Endothelial cell of umbilical vein (primary cell): ENCODE results near the gene ADAMTSL2. TPM values are rescaled to one million over a fixed set of nuclear protein-coding genes. Genes with fewer than 3 reads are reported as not detected.

Experiments used
- BruUV-seq: library from RNA; stranded (reverse); fragments of 400-500 nt; replicated peaks from 2 replicates; lab custom pipeline; 2021; lab: Mats Ljungman, UMichigan
- CTCF ChIA-PET: fragments of 300-600, 350-600 bp; sonication (Branson Sonifier 250); formaldehyde crosslinking; loops from one replicate; lab custom pipeline; 2021; ENCODE audit warnings: antibody characterized with exemption, inconsistent platforms; lab: Charles Lee
- POLR2A ChIA-PET: fragments of 300-600, 350-600 bp; sonication (Branson Sonifier 250); formaldehyde crosslinking; loops from one replicate; lab custom pipeline; 2021; ENCODE audit warnings: antibody characterized with exemption, inconsistent platforms; lab: Charles Lee
- DNase-seq: peaks from one replicate; pipeline ENCODE4 v3.0.0-alpha.2; 2011; ENCODE audit warnings: low read depth, low spot score
- FAIRE-seq: peaks from 2 replicates; lab custom pipeline; 2011; peaks lifted over from hg19 to GRCh38; lab: Jason Lieb, UNC
- H2AFZ ChIP-seq: 2 replicates; pipeline ENCODE4 v1.6.0; 2012; ENCODE audit warnings: low read depth, low read length, control low read depth, inconsistent platforms
- H3K27ac ChIP-seq: 2 replicates; pipeline ENCODE4 v1.5.1; 2011; ENCODE audit warnings: low read depth, mild to moderate bottlenecking, control low read depth, low read length, moderate library complexity; ENCODE audit not compliant: insufficient read depth
- H3K27me3 ChIP-seq, 2 experiments: 2 replicates each; pipeline versions ENCODE4 v1.6.0 to v1.6.1; 2011; ENCODE audit warnings: low read length in 2 of 2, mixed read lengths in 1 of 2; ENCODE audit not compliant: control insufficient read depth in 2 of 2, insufficient read depth in 2 of 2
- H3K36me3 ChIP-seq, 2 experiments: 2 replicates in 1 of 2; 3 replicates in 1 of 2; pipeline ENCODE4 v1.5.1; 2011; ENCODE audit warnings: low read length in 2 of 2, mild to moderate bottlenecking in 1 of 2, moderate library complexity in 1 of 2; ENCODE audit not compliant: control insufficient read depth in 2 of 2, insufficient read depth in 2 of 2; ENCODE audit errors: extremely low read depth in 1 of 2
- H3K4me1 ChIP-seq: 3 replicates; pipeline ENCODE4 v1.5.1; 2011; ENCODE audit warnings: mild to moderate bottlenecking, low read length; ENCODE audit not compliant: control insufficient read depth, insufficient read depth; ENCODE audit errors: extremely low read depth
- H3K4me2 ChIP-seq: 2 replicates; pipeline ENCODE4 v1.6.1; 2011; ENCODE audit warnings: low read length, control low read depth, mixed read lengths; ENCODE audit not compliant: insufficient read depth
- H3K4me3 ChIP-seq, 3 experiments: fragments of 200-600 bp in 1 of 3; sonication (generic), shearing (Covaris generic) in 1 of 3; replicated peaks in 1 of 3; 2 replicates each; pipeline ENCODE4 v1.5.1; 2011 to 2016; ENCODE audit warnings: control low read depth in 3 of 3, low read length in 3 of 3, mild to moderate bottlenecking in 2 of 3, inconsistent platforms in 1 of 3, low read depth in 1 of 3, moderate library complexity in 1 of 3; ENCODE audit not compliant: insufficient read depth in 1 of 3
- H3K79me2 ChIP-seq: 2 replicates; pipeline ENCODE4 v1.6.0; 2012; ENCODE audit warnings: low read length, inconsistent platforms; ENCODE audit not compliant: control insufficient read depth, insufficient read depth
- H3K9ac ChIP-seq: replicated peaks from 2 replicates; pipeline ENCODE3; 2011; ENCODE audit warnings: low read length, control low read depth; ENCODE audit not compliant: insufficient read depth; ENCODE audit errors: extremely low read depth
- H3K9me1 ChIP-seq: replicated peaks from 3 replicates; pipeline ENCODE4 v1.6.0; 2011; ENCODE audit warnings: mild to moderate bottlenecking, low read length; ENCODE audit not compliant: control insufficient read depth, insufficient read depth; ENCODE audit errors: extremely low read depth
- H3K9me3 ChIP-seq: replicated peaks from 2 replicates; pipeline ENCODE4 v1.5.1; 2012; ENCODE audit warnings: low read length, inconsistent platforms; ENCODE audit not compliant: control insufficient read depth, insufficient read depth
- H4K20me1 ChIP-seq: replicated peaks from 2 replicates; pipeline ENCODE3; 2011; ENCODE audit warnings: mild to moderate bottlenecking, low read length; ENCODE audit not compliant: control insufficient read depth, insufficient read depth; ENCODE audit errors: extremely low read depth
- FOS ChIP-seq: IDR thresholded peaks from 2 replicates; pipeline ENCODE4 v1.6.1; 2011; ENCODE audit warnings: mild to moderate bottlenecking, low read length, moderate library complexity, borderline replicate concordance; ENCODE audit not compliant: insufficient read depth
- POLR2A ChIP-seq: IDR thresholded peaks from 2 replicates; pipeline ENCODE4 v1.6.1; 2012; ENCODE audit warnings: low read depth, mild to moderate bottlenecking, control low read depth, low read length
- POLR2AphosphoS5 ChIP-seq: IDR thresholded peaks from 2 replicates; pipeline ENCODE4 v1.6.1; 2012; ENCODE audit warnings: low read depth, mild to moderate bottlenecking, control low read depth, low read length, moderate library complexity; ENCODE audit not compliant: insufficient read depth
- dilution Hi-C: fragments of 300-500 bp; cut with MboI; formaldehyde crosslinking; loops from one replicate; pipeline ENCODE4 v1.15.0; 2019; ENCODE audit warnings: low sequenced_read_pairs; ENCODE audit not compliant: extremely low pct_ligation_motif_present
- intact Hi-C: fragments of 100-400 bp; cut with micrococcal nuclease; formaldehyde crosslinking; loops from one replicate; pipeline ENCODE4 v1.10.0; 2022
- polyA plus RNA-seq, 4 experiments: library from polyadenylated mRNA; depleted of rRNA in 3 of 4; stranded (reverse) in 3 of 4; unstranded in 1 of 4; fragments of >200 nt; gene quantifications; 2 replicates each; pipeline versions ENCODE4 v1.2.1 to v1.2.3, GENCODE V29; 2011 to 2012; ENCODE audit warnings: missing spikeins in 1 of 4
- total RNA-seq: library from RNA; stranded (reverse); gene quantifications from 2 replicates; pipeline ENCODE4 v1.2.3, GENCODE V29; 2021

ADAMTSL2 gene
- total and polyA plus RNA-seq, 2 donors (not counting 3 experiments of a cell fraction or from before 2014, with no cell fraction given) = not detected

DNA sequence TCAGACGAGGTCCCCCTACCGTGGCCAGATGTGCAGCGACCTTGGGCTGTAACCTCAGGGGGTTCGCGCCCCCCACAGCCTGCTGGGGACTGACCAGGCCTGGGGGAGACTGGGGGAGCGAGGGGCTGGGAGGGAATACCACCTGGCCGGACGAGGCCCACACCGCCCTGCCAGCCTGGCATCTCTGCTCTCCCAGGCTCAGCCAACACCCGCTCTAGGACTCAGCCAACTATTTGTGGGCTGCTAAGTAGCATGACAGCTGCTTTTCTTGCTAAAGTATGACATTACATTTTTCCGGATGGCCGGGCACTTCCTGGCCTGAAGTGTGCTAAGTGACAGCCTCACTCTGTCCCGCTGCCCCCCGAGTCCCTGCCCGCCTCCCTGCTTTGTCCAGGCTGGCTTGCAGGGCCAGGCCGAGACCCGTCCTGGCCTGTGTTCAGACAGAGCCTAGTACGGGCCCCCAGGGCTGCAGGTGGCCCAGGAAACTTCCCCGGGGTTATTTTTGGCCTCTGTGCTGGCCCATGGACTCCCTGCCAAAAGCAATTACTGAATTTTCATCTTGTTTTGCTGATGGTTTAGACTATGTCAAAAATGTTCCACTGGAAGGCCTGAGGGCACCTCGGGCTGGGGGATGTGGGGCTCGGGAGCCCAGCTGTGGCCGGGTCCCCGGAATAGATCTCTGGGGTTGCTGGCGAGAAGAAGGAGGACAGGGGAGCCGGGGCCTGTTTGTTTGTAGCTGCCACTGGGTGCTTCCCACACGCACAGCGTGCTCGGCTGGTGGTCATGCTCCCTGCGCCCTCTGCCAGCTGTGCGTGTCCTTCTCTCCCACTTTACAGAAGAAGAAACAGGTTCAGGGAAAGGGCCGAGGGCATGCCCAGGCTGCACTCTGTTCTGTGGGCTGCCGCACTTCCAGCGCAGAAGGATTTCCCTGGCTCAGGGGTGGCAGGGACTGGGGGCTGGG lies 42.2 kb upstream of the ADAMTSL2 start:
- H3K27ac ChIP-seq = no peak overlapping the region
- no peaks in the 10 kb centered on the region for H3K9me3 ChIP-seq
- no peak overlapping the region for H2AFZ ChIP-seq
- H3K79me2 ChIP-seq = no peaks in the 10 kb centered on the region
- DNase-seq (no peak), FAIRE-seq (no peak)
- H3K4me1 ChIP-seq = no peaks in the 10 kb centered on the region
- dilution Hi-C loops = no loop called here
- H3K4me2 ChIP-seq = no peak overlapping the region
- no peaks in the 10 kb centered on the region for H3K9me1 ChIP-seq
- ChIA-PET POLR2A (no interaction called here), CTCF (no interaction called here)
- intact Hi-C loops = no loop called here
- TF ChIP-seq POLR2AphosphoS5 (no peak), POLR2A (no peak)
- H3K9ac ChIP-seq = no peak overlapping the region
- no peaks in the 10 kb centered on the region for H3K36me3 ChIP-seq
- no peak overlapping the region for H3K4me3 ChIP-seq
- H3K27me3 ChIP-seq = no peaks in the 10 kb centered on the region
- H4K20me1 ChIP-seq = no peaks in the 10 kb centered on the region
- no TSS peak for BruUV-seq

DNA sequence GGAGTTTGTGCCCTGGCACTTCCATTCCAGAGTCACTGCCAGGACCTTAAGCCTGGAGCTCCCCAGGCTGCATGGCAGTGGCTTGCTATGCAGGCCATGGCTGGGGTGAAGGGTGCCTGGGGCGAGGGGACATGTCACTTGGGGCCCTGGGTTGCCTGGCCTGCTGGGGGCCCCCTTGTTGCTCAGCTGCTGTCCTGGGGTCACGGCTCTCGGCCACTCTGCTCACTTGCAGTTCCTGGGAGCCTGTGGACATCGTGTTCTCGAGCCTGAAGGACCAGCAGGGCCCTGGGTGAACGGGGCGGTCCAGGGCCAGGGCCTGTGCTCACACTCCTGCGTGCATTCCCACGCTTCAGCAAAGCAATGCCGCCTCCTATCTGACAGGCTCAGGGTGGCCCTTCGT lies 41.1 kb upstream of the ADAMTSL2 start:
- H3K27me3 ChIP-seq = no peaks in the 10 kb centered on the region
- H3K4me2 ChIP-seq = no peak overlapping the region
- intact Hi-C loops (no loop called here), dilution Hi-C loops (no loop called here)
- DNase-seq (no peak), FAIRE-seq (no peak)
- no peaks in the 10 kb centered on the region for H3K4me1 ChIP-seq
- no peaks in the 10 kb centered on the region for H3K9me1 ChIP-seq
- no peaks in the 10 kb centered on the region for H3K9me3 ChIP-seq
- ChIA-PET CTCF (no interaction called here), POLR2A (no interaction called here)
- H3K79me2 ChIP-seq = no peaks in the 10 kb centered on the region
- H3K36me3 ChIP-seq = no peaks in the 10 kb centered on the region
- no peak for TF ChIP-seq FOS
- no peak overlapping the region for H3K9ac ChIP-seq
- no peak overlapping the region for H3K4me3 ChIP-seq
- no TSS peak for BruUV-seq
- H4K20me1 ChIP-seq = no peaks in the 10 kb centered on the region
- H2AFZ ChIP-seq = no peak overlapping the region
- no peak overlapping the region for H3K27ac ChIP-seq
